Right kidney (tissue), 1 donor: Measurements from ENCODE around the gene LYZL4.

Source experiments
- DNase-seq: peaks from one replicate; pipeline ENCODE4 v3.0.0-alpha.2; 2016

LYZL4 gene

DNA sequence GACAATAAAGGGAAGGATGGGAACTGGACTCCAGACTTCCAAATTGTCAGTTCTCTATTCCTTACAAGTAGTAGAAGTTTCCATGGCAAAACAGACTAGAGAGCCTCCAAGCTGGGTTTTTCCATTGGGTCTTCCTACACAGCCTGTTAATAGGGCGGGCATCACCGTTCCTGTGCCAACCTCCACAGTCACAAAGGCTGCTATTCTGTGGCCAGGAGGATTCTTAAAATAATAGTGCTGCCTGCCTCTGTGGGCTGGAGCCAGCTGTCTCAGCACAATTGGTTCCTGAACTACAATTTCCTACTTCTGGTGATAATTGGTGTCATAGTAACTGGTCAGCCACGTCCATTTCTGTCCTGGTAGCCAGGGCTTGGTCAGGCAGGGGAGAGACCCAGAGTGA is 38.6 kb downstream of the LYZL4 start:
- DNase-seq: no peak

GRCh38 chr3:42369832-42370231 is 40.6 kb downstream of the LYZL4 start:
- no peak for DNase-seq

DNA sequence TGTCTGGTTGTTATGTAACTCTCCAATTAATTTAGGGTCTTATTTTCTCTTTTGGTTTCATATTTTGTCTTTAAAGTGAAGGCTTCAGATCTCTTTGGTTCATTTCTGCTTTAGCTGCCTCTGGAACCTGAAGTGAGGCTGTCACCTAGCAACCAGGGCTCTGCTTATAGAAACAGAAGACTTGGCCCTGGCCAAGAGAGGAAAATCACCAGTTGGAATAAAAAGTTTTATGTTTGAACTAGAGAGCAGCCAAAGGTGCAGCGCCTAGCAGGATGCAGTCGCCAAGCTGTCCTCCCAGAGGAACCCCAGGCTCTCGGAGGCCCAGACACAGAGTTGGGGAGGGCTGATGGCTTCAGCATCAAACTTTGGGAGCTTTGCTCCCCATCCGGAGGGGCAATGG is 41.1 kb downstream of the LYZL4 start:
- DNase-seq: no peak

GRCh38 chr3:42368861-42369260 is 41.5 kb downstream of the LYZL4 start:
- DNase-seq: no peak

- DNase-seq: no peak
Measured at GRCh38 chr3:42367903-42368302, 42.5 kb downstream of the LYZL4 start.

DNA sequence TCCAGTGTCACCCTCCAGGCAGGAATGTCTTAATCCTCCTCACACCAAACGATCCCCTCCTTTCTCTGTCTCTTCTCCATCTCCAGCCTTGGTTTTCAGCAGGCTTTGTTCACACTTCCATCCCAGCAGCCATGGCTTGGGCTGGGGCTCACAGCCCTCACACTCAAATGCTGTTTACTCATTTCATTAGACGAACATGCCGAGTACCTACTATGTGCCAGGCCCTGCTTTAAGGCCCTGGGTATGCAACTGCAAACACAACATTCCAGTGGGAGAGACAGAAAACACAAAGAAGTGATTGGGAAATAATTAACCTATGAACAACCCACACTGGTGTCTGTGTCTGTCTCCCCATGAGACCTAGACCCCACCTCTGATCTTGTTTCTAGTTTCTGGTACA is 43.9 kb downstream of the LYZL4 start:
- no peak for DNase-seq

DNA sequence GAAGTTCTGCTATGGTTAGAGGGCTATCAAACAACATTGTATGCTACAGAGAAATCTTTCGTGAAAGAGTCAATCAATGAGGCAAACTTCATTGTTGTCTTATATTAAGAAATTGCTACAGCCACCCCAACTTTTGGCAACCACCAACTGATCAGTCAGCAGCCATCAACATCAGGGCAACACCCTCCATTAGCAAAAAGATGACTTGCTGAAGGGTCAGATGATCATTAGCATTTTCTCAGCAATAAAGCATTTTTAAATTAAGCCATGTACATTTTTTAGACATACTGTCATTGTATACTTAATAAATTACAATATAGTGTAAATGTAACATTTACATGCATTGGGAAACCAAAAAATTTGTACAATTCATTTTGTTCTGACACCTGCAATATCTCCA is 53.1 kb downstream of the LYZL4 start:
- DNase-seq: no peak

GRCh38 chr3:42355612-42356011 is 54.8 kb downstream of the LYZL4 start:
- DNase-seq: no peak

- DNase-seq: no peak
Measured at GRCh38 chr3:42353631-42354030, 56.8 kb downstream of the LYZL4 start.

GRCh38 chr3:42351207-42351606 is 59.2 kb downstream of the LYZL4 start:
- no peak for DNase-seq

DNA sequence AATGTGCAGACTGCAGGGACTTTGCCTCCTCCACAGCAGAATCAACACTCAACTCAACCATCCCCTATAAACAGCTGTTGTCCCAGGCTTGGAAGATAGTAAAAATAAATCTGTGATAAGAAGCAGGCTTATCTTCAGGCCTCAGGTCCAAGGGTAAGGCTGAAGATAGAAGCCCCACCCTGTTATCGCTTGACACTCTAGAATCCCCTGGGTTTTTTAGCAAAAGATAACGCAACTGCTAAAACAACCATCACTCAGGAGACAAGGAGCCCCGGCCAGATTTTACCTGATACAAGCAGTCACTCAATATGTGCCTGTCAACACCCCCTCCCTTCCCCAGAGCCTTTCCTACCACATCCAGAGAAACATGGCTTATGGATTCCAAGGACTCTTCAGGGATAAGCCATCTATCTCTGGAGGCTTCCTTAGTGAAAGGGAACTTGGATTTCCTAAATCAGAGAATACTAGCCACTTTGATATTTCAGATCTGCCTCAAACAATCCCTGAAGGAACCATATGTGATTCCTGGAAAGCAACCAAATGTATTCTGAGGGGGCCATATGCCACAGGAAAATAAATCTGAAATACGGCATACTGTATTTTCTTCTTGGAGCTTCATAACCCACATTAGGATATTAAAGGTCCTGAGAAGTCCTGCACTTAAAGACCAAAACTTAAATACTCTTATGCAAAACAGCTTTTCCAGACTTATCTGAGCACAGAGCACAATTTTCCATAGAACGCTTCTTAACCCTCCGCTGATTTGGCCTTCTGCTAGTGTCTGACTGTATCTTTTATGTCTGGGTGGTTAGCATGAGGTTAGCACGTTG is 60.4 kb downstream of the LYZL4 start:
- no peak for DNase-seq

DNA sequence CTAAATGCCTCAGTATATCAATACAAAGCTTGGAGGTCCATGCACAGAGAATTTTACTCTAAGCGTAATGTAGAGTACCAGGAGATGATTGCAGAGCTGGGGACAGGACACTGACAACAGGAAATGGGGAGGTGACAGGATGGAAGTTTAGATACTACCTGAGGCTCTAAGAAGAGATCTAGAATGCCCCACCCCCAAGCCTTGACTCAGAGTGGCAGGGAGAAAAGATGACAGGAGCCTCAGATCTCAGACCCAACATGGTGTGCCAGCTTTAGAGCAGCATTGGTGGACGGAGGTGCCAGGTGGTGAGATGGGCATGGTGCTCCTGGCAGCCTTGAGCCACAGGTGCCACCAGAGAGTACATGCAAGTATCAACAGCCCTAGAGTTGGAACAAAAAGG is 62.5 kb downstream of the LYZL4 start:
- DNase-seq: no peak
